Activated B cell treated with CpG ODN at 0.5 μM for 24 hours (primary cell): Measurements from ENCODE around the gene PTPRJ. TPM values are rescaled to one million over a fixed set of nuclear protein-coding genes. Genes with fewer than 3 reads are reported as not detected.
A peak's percentile ranks its signal among the peaks of the same experiment; 100 is the strongest.

Source experiments
- ATAC-seq: fragments of 200-7000 bp; cut with Tn5 transposase; one replicate; pipeline ENCODE4 v1.10.0; 2021; ENCODE audit warnings: low read depth, mild to moderate bottlenecking, moderate library complexity
- CTCF ChIA-PET: fragments of 350-600 bp; sonication (Branson Sonifier 250); formaldehyde crosslinking; loops from one replicate; lab custom pipeline; 2021; ENCODE audit warnings: antibody characterized with exemption; lab: Charles Lee
- POLR2A ChIA-PET: fragments of 350-600 bp; sonication (Branson Sonifier 250); formaldehyde crosslinking; loops from one replicate; lab custom pipeline; 2021; ENCODE audit warnings: antibody characterized with exemption; lab: Charles Lee
- DNase-seq: peaks from one replicate; pipeline ENCODE4 v3.0.0; 2022
- H3K27ac Mint-ChIP-seq: one replicate; pipeline ENCODE4 v1.8.0; 2020; ENCODE audit warnings: mixed read lengths
- H3K27me3 Mint-ChIP-seq: one replicate; pipeline ENCODE4 v1.8.0; 2021; ENCODE audit warnings: mixed read lengths
- H3K36me3 Mint-ChIP-seq: one replicate; pipeline ENCODE4 v1.8.0; 2021; ENCODE audit warnings: low read depth, mixed read lengths
- H3K4me1 Mint-ChIP-seq: one replicate; pipeline ENCODE4 v1.8.0; 2021; ENCODE audit warnings: mixed read lengths
- H3K4me3 Mint-ChIP-seq: one replicate; pipeline ENCODE4 v1.8.0; 2020; ENCODE audit warnings: mild to moderate bottlenecking, mixed read lengths
- H3K9me3 Mint-ChIP-seq: one replicate; pipeline ENCODE4 v1.8.0; 2020; ENCODE audit warnings: mixed read lengths
- CTCF ChIP-seq: fragments of 200-600 bp; IDR thresholded peaks from one replicate; pipeline ENCODE4 v1.8.0; 2022; ENCODE audit warnings: antibody characterized with exemption, mild to moderate bottlenecking
- intact Hi-C: fragments of 100-400 bp; cut with micrococcal nuclease; formaldehyde crosslinking; loops from one replicate; pipeline ENCODE4 v1.15.1; 2024
- total RNA-seq: library from RNA; stranded (reverse); gene quantifications from 2 replicates; pipeline ENCODE4 v1.2.3, GENCODE V29; 2022

PTPRJ gene
- total RNA-seq, 1 donor from 2014 or later, result 19.2 TPM

DNA sequence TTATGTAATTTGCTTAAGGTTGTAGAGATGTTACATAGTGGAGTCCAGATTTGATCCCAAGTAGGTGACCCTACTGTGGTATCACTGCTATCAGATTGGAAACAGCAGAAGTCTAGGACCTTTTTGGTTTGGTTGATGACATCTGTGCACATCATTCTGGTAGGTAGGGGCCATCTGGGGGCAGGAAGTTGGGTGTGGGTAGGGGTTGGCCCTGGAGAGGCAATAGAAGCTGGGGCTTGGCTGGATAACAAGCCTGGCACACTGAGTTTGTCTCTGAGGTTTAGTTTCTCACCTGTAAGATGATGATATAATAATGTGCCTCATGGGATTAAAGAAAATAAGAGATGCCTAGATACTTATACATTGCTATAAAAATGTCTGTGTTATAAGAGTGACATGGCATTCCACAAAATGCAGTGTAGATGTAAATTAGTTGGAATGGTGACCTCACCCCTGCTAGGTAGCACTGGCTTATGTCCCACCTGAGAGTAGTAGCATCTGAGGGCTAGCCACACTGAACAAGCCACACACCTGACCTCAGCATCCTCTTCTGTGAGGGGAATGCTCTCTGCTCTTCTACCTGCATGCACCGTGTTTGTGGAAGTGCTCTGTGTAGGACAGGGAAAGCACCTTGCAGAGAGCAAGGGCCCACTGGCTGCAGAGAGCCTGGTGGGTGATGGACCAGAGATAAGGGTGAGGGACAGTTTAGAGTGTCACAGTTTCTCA lies 36.9 kb downstream of the PTPRJ start:
- TF ChIP-seq CTCF, result no peak
- ChIA-PET CTCF (no interaction called here), POLR2A (interaction anchor here (0.6 to 3.8 kb wide), 6 partner anchors 11 to 802 kb away, joined by 3 to 26 read pairs (median 4); partner anchors contain the start of gene DDB2)
- DNase-seq (no peak), ATAC-seq (no peak)
- H3K27me3 Mint-ChIP-seq, result no peaks in the 10 kb centered on the region
- no peak overlapping the region for H3K4me3 Mint-ChIP-seq
- H3K9me3 Mint-ChIP-seq, result no peaks in the 10 kb centered on the region
- peaks cover 83% of the 10 kb centered on the region for H3K4me1 Mint-ChIP-seq
- no peaks in the 10 kb centered on the region for H3K36me3 Mint-ChIP-seq
- peak overlapping the region; percentile 70 for H3K27ac Mint-ChIP-seq
- intact Hi-C loops, result no loop called here

DNA sequence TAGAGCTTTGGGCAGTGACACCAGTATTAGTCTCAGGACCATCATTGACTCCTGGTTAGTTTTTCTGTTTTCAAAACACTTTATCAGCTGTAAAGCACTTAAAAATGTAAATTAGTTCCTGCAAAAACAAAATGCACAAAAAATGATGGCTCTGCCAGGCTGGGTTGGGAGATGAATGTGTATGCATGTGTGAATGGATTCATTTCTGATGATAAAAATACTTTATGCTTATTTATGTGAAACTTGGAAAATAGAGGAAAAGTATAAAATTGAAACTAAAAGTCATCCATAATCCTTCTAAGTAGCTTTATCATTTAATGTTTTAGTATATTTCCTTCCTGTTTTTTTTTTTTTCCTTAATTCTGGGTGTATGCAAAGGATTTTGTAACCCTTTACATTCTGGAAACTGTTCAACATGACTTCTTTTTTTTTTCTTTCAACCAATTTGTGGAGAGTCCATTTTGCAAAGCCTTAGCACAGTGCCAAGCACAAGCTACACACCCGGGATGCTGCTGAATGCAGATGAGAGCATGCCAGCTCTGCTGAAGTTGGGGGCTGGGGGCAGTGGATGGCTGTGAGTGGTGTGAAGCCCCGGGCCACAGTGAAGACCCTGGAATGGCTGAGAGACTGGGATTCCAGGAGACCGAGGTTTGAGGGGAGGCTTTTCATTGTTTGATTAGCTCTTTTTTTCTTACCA lies 37.6 kb downstream of the PTPRJ start:
- DNase-seq (no peak), ATAC-seq (no peak)
- no peaks in the 10 kb centered on the region for H3K27me3 Mint-ChIP-seq
- peaks cover 83% of the 10 kb centered on the region for H3K4me1 Mint-ChIP-seq
- H3K36me3 Mint-ChIP-seq, result no peaks in the 10 kb centered on the region
- ChIA-PET POLR2A (interaction anchor here (0.6 to 3.8 kb wide), 8 partner anchors 12 to 803 kb away, joined by 3 to 26 read pairs (median 3); partner anchors contain the start of gene DDB2), CTCF (interaction anchor here (0.8 to 3.2 kb wide), 2 partner anchors 63 to 83 kb away, joined by 3 to 22 read pairs; no protein-coding TSS in a partner anchor)
- TF ChIP-seq CTCF, result no peak
- H3K9me3 Mint-ChIP-seq, result no peaks in the 10 kb centered on the region
- intact Hi-C loops, result no loop called here
- H3K27ac Mint-ChIP-seq, result peak overlapping the region; percentile 88
- H3K4me3 Mint-ChIP-seq, result no peak overlapping the region

- ChIA-PET POLR2A (interaction anchor here (0.8 to 3.8 kb wide), 6 partner anchors 12 to 89 kb away, joined by 3 to 26 read pairs (median 5); no protein-coding TSS in a partner anchor), CTCF (interaction anchor here (0.8 to 3.2 kb wide), 3 partner anchors 13 to 84 kb away, joined by 3 to 22 read pairs (median 6); no protein-coding TSS in a partner anchor)
- DNase-seq (no peak), ATAC-seq (no peak)
- H3K27ac Mint-ChIP-seq, result peak overlapping the region; percentile 88
- H3K36me3 Mint-ChIP-seq, result no peaks in the 10 kb centered on the region
- TF ChIP-seq CTCF, result no peak
- H3K27me3 Mint-ChIP-seq, result no peaks in the 10 kb centered on the region
- no peaks in the 10 kb centered on the region for H3K9me3 Mint-ChIP-seq
- no peak overlapping the region for H3K4me3 Mint-ChIP-seq
- intact Hi-C loops, result no loop called here
- H3K4me1 Mint-ChIP-seq, result peaks cover 80% of the 10 kb centered on the region
These were observed 38.3 kb downstream of the PTPRJ start for GRCh38 chr11:48018528-48019216.

- Mint-ChIP-seq H3K36me3 (no peaks in the 10 kb centered on the region), H3K9me3 (no peaks in the 10 kb centered on the region), H3K27ac (peak overlapping the region; percentile 88), H3K4me1 (peaks cover 77% of the 10 kb centered on the region), H3K4me3 (no peak overlapping the region), H3K27me3 (no peaks in the 10 kb centered on the region)
- CTCF ChIA-PET, result interaction anchor here (1.3 to 3.2 kb wide), 3 partner anchors 13 to 84 kb away, joined by 6 to 22 read pairs (median 6); no protein-coding TSS in a partner anchor
- intact Hi-C loops, result no loop called here
- no peak for ATAC-seq
- TF ChIP-seq CTCF, result no peak
- DNase-seq, result no peak
- POLR2A ChIA-PET, result interaction anchor here (1.0 to 3.8 kb wide), 6 partner anchors 13 to 89 kb away, joined by 3 to 26 read pairs (median 6); no protein-coding TSS in a partner anchor
These were observed 38.8 kb downstream of the PTPRJ start for GRCh38 chr11:48019217-48019584.
